Hematopoietic multipotent progenitor cell treated with erythropoietin and hydrocortisone succinate and interleukin-3 and kit ligand, for 6 days (in vitro differentiated cells): ENCODE data around the gene USP46.

Experiments
- DNase-seq: peaks from one replicate; pipeline ENCODE4 v3.0.0-alpha.2; 2015

The USP46 gene

GRCh38 chr4:52568351-52568750, 90.8 kb downstream of the USP46 start:
- DNase-seq: no peak

DNA sequence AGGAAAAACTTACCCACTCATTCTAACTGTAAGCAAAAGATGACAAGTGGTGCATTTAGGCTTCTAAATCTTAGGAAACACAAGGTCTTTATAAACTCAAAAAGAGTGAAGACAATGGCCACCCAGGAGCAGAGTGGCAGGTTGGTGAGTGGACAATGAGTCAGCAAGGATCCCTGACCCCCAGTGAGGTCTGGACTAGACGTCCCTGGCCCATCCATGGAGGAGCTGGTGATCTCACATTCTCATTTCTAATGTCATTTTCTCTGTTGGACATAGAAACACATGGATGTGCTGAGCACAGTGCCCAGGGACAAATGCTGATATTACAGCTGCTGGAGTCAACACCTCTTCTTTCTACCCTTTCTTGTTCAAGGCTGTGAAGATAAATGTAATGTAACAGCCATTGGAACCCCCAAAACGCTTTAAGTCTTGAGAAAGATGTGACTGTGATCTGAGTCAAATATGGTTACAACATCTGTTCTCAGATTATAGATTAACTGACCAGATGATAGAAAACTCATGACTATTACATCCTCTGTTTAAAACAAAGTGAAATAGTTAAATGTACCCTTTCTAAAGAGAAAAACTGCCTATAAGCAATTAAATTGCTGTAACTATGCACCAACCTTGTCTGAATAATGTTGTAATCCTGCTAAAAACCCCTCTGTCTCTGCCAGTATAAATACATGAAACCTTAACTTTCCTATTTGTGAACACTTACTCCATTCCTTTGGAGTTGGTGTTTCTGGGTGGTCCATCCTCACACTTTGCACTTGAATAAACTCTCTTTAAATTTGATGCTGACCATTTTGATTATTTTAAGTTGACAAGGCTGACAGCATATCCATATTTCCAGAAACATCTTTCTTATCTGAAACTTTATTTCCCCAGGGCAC, 92.7 kb downstream of the USP46 start:
- no peak for DNase-seq

- DNase-seq: no peak
Measured at GRCh38 chr4:52560844-52561280, 98.2 kb downstream of the USP46 start.

- no peak for DNase-seq
Measured at GRCh38 chr4:52555356-52555716, 103.8 kb downstream of the USP46 start.

- DNase-seq: no peak
Measured at GRCh38 chr4:52554612-52555355, 104.3 kb downstream of the USP46 start.

DNA sequence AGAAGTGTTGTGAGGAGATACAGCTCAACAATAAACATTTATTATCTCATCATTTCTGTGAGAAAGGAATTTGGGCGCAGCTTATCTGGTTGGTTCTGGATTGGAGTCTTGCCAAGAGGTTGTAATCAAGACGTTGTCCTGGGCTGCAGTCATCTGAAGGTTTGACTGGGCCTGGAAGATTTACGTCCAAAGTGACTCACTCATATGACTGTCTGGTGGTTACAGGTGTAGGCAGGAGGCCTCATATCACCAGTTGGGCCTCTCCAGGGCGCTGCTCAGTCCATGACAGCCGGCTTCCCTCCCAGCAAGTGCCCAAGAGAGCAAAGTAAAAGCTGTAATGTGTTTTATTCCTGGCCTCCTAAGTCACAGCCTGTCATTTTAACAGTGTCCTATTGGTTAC, 106.3 kb downstream of the USP46 start:
- DNase-seq: peak; percentile 36

DNA sequence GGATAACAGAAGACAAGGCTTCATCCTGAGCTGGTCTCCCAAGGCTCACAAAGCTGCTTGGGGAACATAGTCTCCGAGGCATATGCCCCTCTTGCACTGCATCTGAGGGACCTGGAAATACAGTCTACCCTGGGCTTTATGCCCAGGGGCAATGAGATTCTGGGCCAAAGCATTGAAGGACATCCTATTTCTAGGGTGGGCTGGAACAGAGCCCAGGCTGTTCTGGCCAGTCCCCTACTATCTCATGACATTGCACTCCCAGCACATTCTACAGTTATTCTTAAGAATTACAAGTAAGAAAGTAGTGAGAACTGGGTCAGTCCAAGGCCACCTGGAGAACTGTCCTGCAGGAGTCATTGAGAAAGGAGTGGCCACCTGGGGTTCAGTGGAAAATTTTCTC, 107.6 kb downstream of the USP46 start:
- DNase-seq: no peak

DNA sequence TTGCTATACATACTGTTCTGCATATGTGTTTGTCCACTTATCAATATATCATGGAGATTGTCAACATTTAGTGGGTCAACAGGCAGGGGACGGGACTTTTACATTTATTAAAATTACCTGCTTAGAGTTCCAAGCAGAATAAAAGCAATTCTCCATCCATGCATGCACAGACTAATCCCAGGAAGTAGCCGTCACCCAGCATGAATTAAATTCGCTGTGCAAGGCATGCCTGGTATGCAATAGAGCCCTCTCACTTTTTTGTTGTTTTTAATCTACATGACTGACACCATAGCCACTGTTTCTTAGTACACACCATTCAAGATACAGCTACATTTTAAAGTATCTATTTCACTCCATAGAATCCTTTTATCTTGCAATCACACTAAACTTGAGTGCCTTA, 108.9 kb downstream of the USP46 start:
- DNase-seq: no peak

DNA sequence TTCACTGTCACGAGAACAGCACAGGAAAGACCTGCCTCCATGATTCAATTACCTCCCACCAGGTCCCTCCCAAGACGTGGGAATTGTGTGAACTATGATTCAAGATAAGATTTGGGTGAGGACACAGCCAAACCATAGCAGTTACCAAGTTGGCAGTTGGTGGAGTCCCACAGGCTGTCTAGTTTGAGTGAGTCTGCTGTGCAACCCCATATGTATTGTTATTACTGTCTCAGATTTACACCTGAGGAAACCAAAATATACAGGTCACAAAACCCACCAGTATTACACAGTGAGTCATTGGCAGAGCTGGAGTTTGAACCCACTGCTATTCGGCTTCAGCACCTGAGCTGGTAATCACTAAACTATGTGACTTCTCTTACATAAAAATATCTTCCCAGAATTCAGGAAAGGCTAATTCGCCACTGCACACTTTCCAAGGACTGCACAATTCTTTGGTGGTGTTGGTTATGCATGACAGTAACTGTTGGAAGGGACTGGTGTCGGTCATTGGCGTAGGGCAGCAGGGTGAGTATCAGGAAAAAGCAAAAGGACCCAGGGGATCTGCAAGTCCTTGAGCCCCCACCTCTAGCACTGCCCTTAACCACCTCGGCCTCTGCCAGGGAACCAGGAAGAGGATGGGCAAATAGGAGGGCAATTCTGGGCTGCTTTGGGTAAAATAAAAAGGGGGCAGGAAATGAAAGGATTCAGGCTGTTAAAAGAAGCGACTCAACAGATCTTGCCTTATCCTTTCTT, 110.1 kb downstream of the USP46 start:
- DNase-seq: no peak

DNA sequence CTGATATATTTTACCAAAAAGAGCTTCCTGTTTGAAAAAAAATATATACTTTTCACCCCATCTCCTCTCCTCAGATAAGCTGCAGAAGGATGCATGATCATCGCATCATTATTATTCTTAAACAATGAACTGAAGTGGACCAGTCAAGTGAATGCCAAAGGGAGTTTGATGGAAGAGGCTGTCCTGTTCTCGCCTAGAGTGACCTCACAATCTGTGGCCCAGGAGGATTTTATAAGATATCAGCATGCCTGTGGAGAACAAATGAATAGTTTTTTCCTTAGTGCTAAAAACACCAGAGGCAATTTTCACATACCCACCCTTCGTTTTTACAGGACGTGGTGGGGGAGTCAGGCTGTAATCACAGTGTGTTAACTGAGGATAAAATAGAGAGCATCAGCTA, 112.7 kb downstream of the USP46 start:
- DNase-seq: no peak

- DNase-seq: peak; percentile 75
Measured at GRCh38 chr4:52545099-52546069, 113.7 kb downstream of the USP46 start.
